Endodermal cell (in vitro differentiated cells): Measurements from ENCODE around the gene AKAP6. TPM values are rescaled to one million over a fixed set of nuclear protein-coding genes. Genes with fewer than 3 reads are reported as not detected.

Experiments
- DNase-seq: peaks from one replicate; pipeline ENCODE4 v3.0.0-alpha.2; 2017
- H3K27ac ChIP-seq: 2 replicates; pipeline ENCODE4 v1.5.1; 2013; ENCODE audit warnings: mild to moderate bottlenecking, low read depth, low read length, moderate library complexity
- H3K27me3 ChIP-seq: 2 replicates; pipeline ENCODE4 v1.6.1; 2013; ENCODE audit warnings: mild to moderate bottlenecking, low read length, moderate library complexity; ENCODE audit not compliant: insufficient read depth, control insufficient read depth, poor library complexity, severe bottlenecking
- H3K36me3 ChIP-seq: 2 replicates; pipeline ENCODE4 v1.7.0; 2013; ENCODE audit warnings: mild to moderate bottlenecking, low read length, moderate library complexity; ENCODE audit not compliant: control insufficient read depth, insufficient read depth
- H3K4me1 ChIP-seq: one replicate; pipeline ENCODE4 v1.7.0; 2013; ENCODE audit warnings: low read length; ENCODE audit not compliant: control insufficient read depth, insufficient read depth
- H3K4me3 ChIP-seq: 2 replicates; pipeline ENCODE4 v1.5.1; 2013; ENCODE audit warnings: mild to moderate bottlenecking, low read length, moderate library complexity
- H3K9ac ChIP-seq: 2 replicates; pipeline ENCODE4 v1.6.1; 2013; ENCODE audit warnings: mild to moderate bottlenecking, low read length, moderate library complexity; ENCODE audit not compliant: poor library complexity, severe bottlenecking; ENCODE audit errors: extremely low read depth
- H3K9me3 ChIP-seq: 2 replicates; pipeline ENCODE4 v1.6.1; 2013; ENCODE audit warnings: mild to moderate bottlenecking, low read length, moderate library complexity; ENCODE audit not compliant: control insufficient read depth
- H3K27ac Mint-ChIP-seq: 2 replicates; pipeline ENCODE4 v1.8.0; 2020; ENCODE audit warnings: mixed read lengths
- H3K27me3 Mint-ChIP-seq: 2 replicates; pipeline ENCODE4 v1.8.0; 2021; ENCODE audit warnings: mild to moderate bottlenecking, mixed read lengths; ENCODE audit not compliant: insufficient read depth
- H3K36me3 Mint-ChIP-seq: 2 replicates; pipeline ENCODE4 v1.8.0; 2020; ENCODE audit warnings: low read depth, mixed read lengths
- H3K4me1 Mint-ChIP-seq: 2 replicates; pipeline ENCODE4 v1.8.0; 2020; ENCODE audit warnings: mixed read lengths
- H3K4me3 Mint-ChIP-seq: 2 replicates; pipeline ENCODE4 v1.8.0; 2020; ENCODE audit warnings: mild to moderate bottlenecking, moderate library complexity, mixed read lengths
- H3K9me3 Mint-ChIP-seq: 2 replicates; pipeline ENCODE4 v1.8.0; 2020; ENCODE audit warnings: mild to moderate bottlenecking, mixed read lengths
- CTCF ChIP-seq: fragments of 200-600 bp; sonication (generic); conservative IDR thresholded peaks from 2 replicates; pipeline ENCODE4 v1.5.0; 2021; ENCODE audit warnings: antibody characterized with exemption, mild to moderate bottlenecking
- WGBS, 2 experiments: methylation state at CpG; one replicate each; pipeline versions ENCODE4 v1.1.5 to v1.1.7; 2013; ENCODE audit warnings: missing lambda C conversion rate in 2 of 2, mixed read lengths in 1 of 2; ENCODE audit not compliant: insufficient coverage in 1 of 2, insufficient read length in 1 of 2; 5-methylcytosine and 5-hydroxymethylcytosine counted together
- total RNA-seq, 2 donors: library from RNA; stranded (reverse); fragmentation: NEBNext Ultra II Directional in 1 of 2; extraction: Animal tissue kit (Norgen Biotek cat#: 25700) in 1 of 2; gene quantifications; 2 replicates in 1 of 2; 3 replicates in 1 of 2; pipeline ENCODE4 v1.2.1, GENCODE V29; 2021

AKAP6 gene
- total RNA-seq, 2 donors from 2014 or later = 4.3 to 5.0 TPM

GRCh38 chr14:32697114-32697513 lies 368.0 kb downstream of the AKAP6 start:
- H3K27ac ChIP-seq = no peak overlapping the region
- no peaks in the 10 kb centered on the region for H3K27me3 ChIP-seq
- H3K9me3 ChIP-seq = no peaks in the 10 kb centered on the region
- H3K27me3 Mint-ChIP-seq = no peaks in the 10 kb centered on the region
- no peak for DNase-seq
- no peak for TF ChIP-seq CTCF
- H3K4me1 Mint-ChIP-seq = no peaks in the 10 kb centered on the region
- H3K4me1 ChIP-seq = no peaks in the 10 kb centered on the region
- H3K9me3 Mint-ChIP-seq = no peaks in the 10 kb centered on the region
- H3K27ac Mint-ChIP-seq = no peak overlapping the region
- WGBS, 2 experiments = 90% methylated on average over 1 of the region's 2 CpGs; no CpG with 5 or more reads in 1 of the 2 experiments
- no peak overlapping the region for H3K4me3 ChIP-seq
- H3K4me3 Mint-ChIP-seq = no peak overlapping the region
- no peaks in the 10 kb centered on the region for H3K36me3 ChIP-seq
- H3K36me3 Mint-ChIP-seq = no peaks in the 10 kb centered on the region
- H3K9ac ChIP-seq = no peak overlapping the region

- H3K4me3 ChIP-seq = no peak overlapping the region
- no peaks in the 10 kb centered on the region for H3K27me3 ChIP-seq
- no peaks in the 10 kb centered on the region for H3K4me1 ChIP-seq
- no peaks in the 10 kb centered on the region for H3K27me3 Mint-ChIP-seq
- H3K9me3 Mint-ChIP-seq = no peaks in the 10 kb centered on the region
- WGBS, 2 experiments = 76% methylated on average over 1 of the region's 1 CpG; no CpG with 5 or more reads in 1 of the 2 experiments
- H3K36me3 Mint-ChIP-seq = no peaks in the 10 kb centered on the region
- H3K4me3 Mint-ChIP-seq = no peak overlapping the region
- no peak overlapping the region for H3K27ac Mint-ChIP-seq
- no peak overlapping the region for H3K9ac ChIP-seq
- DNase-seq = no peak
- H3K36me3 ChIP-seq = no peaks in the 10 kb centered on the region
- peaks cover 2% of the 10 kb centered on the region for H3K4me1 Mint-ChIP-seq
- no peak for TF ChIP-seq CTCF
- H3K9me3 ChIP-seq = no peaks in the 10 kb centered on the region
- no peak overlapping the region for H3K27ac ChIP-seq
These were observed 368.6 kb downstream of the AKAP6 start for GRCh38 chr14:32697704-32698103.

GRCh38 chr14:32698831-32699230 lies 369.7 kb downstream of the AKAP6 start:
- H3K27ac ChIP-seq = no peak overlapping the region
- H3K9me3 ChIP-seq = no peaks in the 10 kb centered on the region
- no peak overlapping the region for H3K9ac ChIP-seq
- H3K27me3 Mint-ChIP-seq = no peaks in the 10 kb centered on the region
- H3K4me3 ChIP-seq = no peak overlapping the region
- no peaks in the 10 kb centered on the region for H3K9me3 Mint-ChIP-seq
- DNase-seq = no peak
- H3K4me1 Mint-ChIP-seq = peaks cover 5% of the 10 kb centered on the region
- WGBS, 2 experiments = 88 to 97% methylated on average over 2 of the region's 2 CpGs
- no peak for TF ChIP-seq CTCF
- H3K27ac Mint-ChIP-seq = no peak overlapping the region
- no peaks in the 10 kb centered on the region for H3K4me1 ChIP-seq
- no peaks in the 10 kb centered on the region for H3K36me3 Mint-ChIP-seq
- no peaks in the 10 kb centered on the region for H3K36me3 ChIP-seq
- no peak overlapping the region for H3K4me3 Mint-ChIP-seq
- H3K27me3 ChIP-seq = no peaks in the 10 kb centered on the region
